HEK293 (cell line): Measurements from ENCODE around the gene EPB41L5.

Source experiments
- GLIS2 ChIP-seq: fragments of 450-650 bp; formaldehyde crosslinking; IDR thresholded peaks from 2 replicates; pipeline ENCODE4 v1.5.1; 2016; ENCODE audit warnings: missing biosample characterization, missing genetic modification characterization
- KLF9 ChIP-seq: fragments of 450-650 bp; formaldehyde crosslinking; IDR thresholded peaks from 2 replicates; pipeline ENCODE4 v1.5.1; 2016; ENCODE audit warnings: missing biosample characterization, missing genetic modification characterization, low read depth
- OVOL3 ChIP-seq: fragments of 450-650 bp; formaldehyde crosslinking; IDR thresholded peaks from 2 replicates; pipeline ENCODE4 v1.5.1; 2016; ENCODE audit warnings: missing biosample characterization, missing genetic modification characterization
- PRDM1 ChIP-seq: fragments of 450-650 bp; formaldehyde crosslinking; IDR thresholded peaks from 2 replicates; pipeline ENCODE4; 2016; ENCODE audit warnings: missing biosample characterization, missing genetic modification characterization
- SP7 ChIP-seq: fragments of 450-650 bp; formaldehyde crosslinking; IDR thresholded peaks from 2 replicates; pipeline ENCODE4 v1.5.1; 2016; ENCODE audit warnings: missing biosample characterization, missing genetic modification characterization
- YY2 ChIP-seq: fragments of 450-650 bp; formaldehyde crosslinking; IDR thresholded peaks from 2 replicates; pipeline ENCODE4 v1.5.1; 2016; ENCODE audit warnings: missing biosample characterization, missing genetic modification characterization
- ZFHX2 ChIP-seq: fragments of 450-650 bp; formaldehyde crosslinking; conservative IDR thresholded peaks from 2 replicates; pipeline ENCODE4 v1.5.1; 2016; ENCODE audit warnings: missing biosample characterization, missing genetic modification characterization
- ZFP69B ChIP-seq: fragments of 450-650 bp; formaldehyde crosslinking; IDR thresholded peaks from 2 replicates; pipeline ENCODE4 v1.5.1; 2016; ENCODE audit warnings: missing biosample characterization, missing genetic modification characterization
- ZIC2 ChIP-seq: fragments of 450-650 bp; formaldehyde crosslinking; IDR thresholded peaks from 2 replicates; pipeline ENCODE4 v1.5.1; 2016; ENCODE audit warnings: missing biosample characterization, missing genetic modification characterization
- ZNF132 ChIP-seq: fragments of 450-650 bp; formaldehyde crosslinking; IDR thresholded peaks from 2 replicates; pipeline ENCODE4 v1.5.1; 2017; ENCODE audit warnings: missing biosample characterization, missing genetic modification characterization, borderline replicate concordance
- ZNF133 ChIP-seq: fragments of 450-650 bp; formaldehyde crosslinking; IDR thresholded peaks from 2 replicates; pipeline ENCODE4 v1.5.1; 2016; ENCODE audit warnings: missing biosample characterization, missing genetic modification characterization
- ZNF311 ChIP-seq: fragments of 450-650 bp; formaldehyde crosslinking; IDR thresholded peaks from 2 replicates; pipeline ENCODE4 v1.5.1; 2017; ENCODE audit warnings: missing biosample characterization, missing genetic modification characterization, borderline replicate concordance
- ZNF324 ChIP-seq: fragments of 450-650 bp; formaldehyde crosslinking; IDR thresholded peaks from 2 replicates; pipeline ENCODE4 v1.5.1; 2016; ENCODE audit warnings: missing biosample characterization, missing genetic modification characterization
- ZNF335 ChIP-seq: fragments of 450-650 bp; formaldehyde crosslinking; conservative IDR thresholded peaks from 2 replicates; pipeline ENCODE4 v1.5.1; 2016; ENCODE audit warnings: missing biosample characterization, missing genetic modification characterization
- ZNF473 ChIP-seq: fragments of 450-650 bp; formaldehyde crosslinking; IDR thresholded peaks from 2 replicates; pipeline ENCODE4 v1.5.1; 2017; ENCODE audit warnings: missing biosample characterization, missing genetic modification characterization
- ZNF48 ChIP-seq: fragments of 450-650 bp; formaldehyde crosslinking; IDR thresholded peaks from 2 replicates; pipeline ENCODE4 v1.5.1; 2016; ENCODE audit warnings: missing biosample characterization, missing genetic modification characterization
- ZNF561 ChIP-seq: fragments of 450-650 bp; IDR thresholded peaks from 2 replicates; pipeline ENCODE4 v1.5.1; 2018; ENCODE audit warnings: missing biosample characterization, missing genetic modification characterization, borderline replicate concordance
- ZNF610 ChIP-seq: fragments of 450-650 bp; formaldehyde crosslinking; IDR thresholded peaks from 2 replicates; pipeline ENCODE4 v1.5.1; 2016; ENCODE audit warnings: missing biosample characterization, missing genetic modification characterization, borderline replicate concordance
- ZNF621 ChIP-seq: fragments of 450-650 bp; formaldehyde crosslinking; IDR thresholded peaks from 2 replicates; pipeline ENCODE4 v1.5.1; 2017; ENCODE audit warnings: missing biosample characterization, missing genetic modification characterization
- ZNF623 ChIP-seq: fragments of 450-650 bp; formaldehyde crosslinking; IDR thresholded peaks from 2 replicates; pipeline ENCODE4 v1.5.1; 2016; ENCODE audit warnings: missing biosample characterization, missing genetic modification characterization
- ZNF664 ChIP-seq: fragments of 450-650 bp; formaldehyde crosslinking; IDR thresholded peaks from 2 replicates; pipeline ENCODE4 v1.5.1; 2016; ENCODE audit warnings: missing biosample characterization, missing genetic modification characterization
- ZNF76 ChIP-seq: fragments of 450-650 bp; formaldehyde crosslinking; IDR thresholded peaks from 2 replicates; pipeline ENCODE4; 2016; ENCODE audit warnings: low read depth, missing biosample characterization, missing genetic modification characterization, borderline replicate concordance
- ZNF792 ChIP-seq: fragments of 450-650 bp; formaldehyde crosslinking; IDR thresholded peaks from 2 replicates; pipeline ENCODE4 v1.5.1; 2016; ENCODE audit warnings: missing biosample characterization, missing genetic modification characterization
- ZSCAN16 ChIP-seq: fragments of 450-650 bp; formaldehyde crosslinking; IDR thresholded peaks from 2 replicates; pipeline ENCODE4 v1.5.1; 2016; ENCODE audit warnings: missing biosample characterization, missing genetic modification characterization
- TF ChIP-seq, protein P1 (sequence below): fragments of 450-650 bp; formaldehyde crosslinking; IDR thresholded peaks from 2 replicates; pipeline ENCODE4 v1.5.1; 2017; ENCODE audit warnings: missing biosample characterization, missing genetic modification characterization
- TF ChIP-seq, protein P2 (sequence below): fragments of 450-650 bp; formaldehyde crosslinking; IDR thresholded peaks from 2 replicates; pipeline ENCODE4 v1.5.1; 2017; ENCODE audit warnings: missing biosample characterization, missing genetic modification characterization
- TF ChIP-seq, protein P3 (sequence below): fragments of 450-650 bp; formaldehyde crosslinking; IDR thresholded peaks from 2 replicates; pipeline ENCODE4 v1.5.1; 2017; ENCODE audit warnings: missing biosample characterization, missing genetic modification characterization
- TF ChIP-seq, protein P4 (sequence below): fragments of 450-650 bp; formaldehyde crosslinking; IDR thresholded peaks from 2 replicates; pipeline ENCODE4 v1.5.1; 2016; ENCODE audit warnings: missing biosample characterization, missing genetic modification characterization
- TF ChIP-seq, protein P5 (sequence below): fragments of 450-650 bp; IDR thresholded peaks from 2 replicates; pipeline ENCODE4 v1.5.1; 2018; ENCODE audit warnings: missing biosample characterization, missing genetic modification characterization

The EPB41L5 gene

DNA sequence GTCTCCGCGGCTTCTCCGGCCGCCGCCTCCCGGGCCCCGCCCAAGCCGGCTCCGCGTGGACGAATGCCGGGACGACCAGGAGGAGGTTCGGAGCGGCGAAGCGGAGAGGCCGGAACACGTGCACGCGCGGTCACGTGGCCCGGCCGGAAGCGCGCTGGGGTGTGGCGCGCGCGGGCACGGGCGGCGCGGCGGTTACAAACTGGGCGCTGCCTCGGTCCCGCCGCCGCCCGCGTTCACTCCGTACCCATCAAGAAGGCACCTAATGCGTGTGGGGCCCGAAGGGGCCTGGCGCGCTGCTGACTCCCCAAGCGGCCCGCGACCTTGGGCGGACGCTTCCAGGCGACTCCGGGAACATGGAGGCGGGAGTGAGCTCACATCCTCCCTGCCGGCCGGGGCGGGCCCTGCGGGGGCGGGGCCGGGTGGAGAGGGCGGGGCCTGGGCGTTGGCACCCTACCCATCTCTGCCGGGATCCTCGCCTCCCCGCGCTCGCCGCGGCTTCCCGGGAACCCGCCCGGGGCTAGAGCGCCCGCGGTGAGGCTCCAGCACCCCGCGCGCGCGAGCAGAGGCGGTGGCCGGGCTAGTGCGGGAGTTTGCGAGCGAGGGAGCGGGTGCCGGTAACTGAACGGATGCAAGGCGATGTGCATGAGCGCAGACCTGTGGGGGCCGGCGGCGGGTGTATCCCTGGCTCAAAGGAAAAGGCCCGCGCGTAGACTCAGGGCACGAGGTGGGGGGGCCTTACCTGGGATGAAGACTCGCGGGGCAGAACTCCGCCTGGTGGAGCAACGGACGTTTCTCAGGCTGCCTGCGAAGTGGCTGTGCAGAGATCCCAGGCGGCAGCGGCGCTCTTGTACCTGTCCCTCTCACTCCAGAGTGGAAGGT is 210.4 kb downstream of the EPB41L5 start, which contains the start of gene TMEM185B (continued):
- TF ChIP-seq, protein P1, sequence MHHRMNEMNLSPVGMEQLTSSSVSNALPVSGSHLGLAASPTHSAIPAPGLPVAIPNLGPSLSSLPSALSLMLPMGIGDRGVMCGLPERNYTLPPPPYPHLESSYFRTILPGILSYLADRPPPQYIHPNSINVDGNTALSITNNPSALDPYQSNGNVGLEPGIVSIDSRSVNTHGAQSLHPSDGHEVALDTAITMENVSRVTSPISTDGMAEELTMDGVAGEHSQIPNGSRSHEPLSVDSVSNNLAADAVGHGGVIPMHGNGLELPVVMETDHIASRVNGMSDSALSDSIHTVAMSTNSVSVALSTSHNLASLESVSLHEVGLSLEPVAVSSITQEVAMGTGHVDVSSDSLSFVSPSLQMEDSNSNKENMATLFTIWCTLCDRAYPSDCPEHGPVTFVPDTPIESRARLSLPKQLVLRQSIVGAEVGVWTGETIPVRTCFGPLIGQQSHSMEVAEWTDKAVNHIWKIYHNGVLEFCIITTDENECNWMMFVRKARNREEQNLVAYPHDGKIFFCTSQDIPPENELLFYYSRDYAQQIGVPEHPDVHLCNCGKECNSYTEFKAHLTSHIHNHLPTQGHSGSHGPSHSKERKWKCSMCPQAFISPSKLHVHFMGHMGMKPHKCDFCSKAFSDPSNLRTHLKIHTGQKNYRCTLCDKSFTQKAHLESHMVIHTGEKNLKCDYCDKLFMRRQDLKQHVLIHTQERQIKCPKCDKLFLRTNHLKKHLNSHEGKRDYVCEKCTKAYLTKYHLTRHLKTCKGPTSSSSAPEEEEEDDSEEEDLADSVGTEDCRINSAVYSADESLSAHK (tag by site-specific recombination), result no peak
- TF ChIP-seq ZNF561 (tag by site-specific recombination) (peak; percentile 27; the same call in 1 of the 2 replicates), ZSCAN16 (no peak), ZIC2 (tag by site-specific recombination) (peak; percentile 76), ZNF48 (tag by site-specific recombination) (no peak), ZFP69B (tag by site-specific recombination) (0 out of 2 replicates have a peak, but pooled peaks have one; percentile 11), ZNF76 (tag by site-specific recombination) (no peak), ZNF473 (tag by site-specific recombination) (no peak), GLIS2 (tag by site-specific recombination) (peak; percentile 77), ZNF623 (no peak), ZNF621 (tag by site-specific recombination) (no peak), ZNF792 (no peak), ZNF664 (tag by site-specific recombination) (no peak), ZNF311 (tag by site-specific recombination) (no peak), ZNF132 (tag by site-specific recombination) (no peak), SP7 (tag by site-specific recombination) (peak; percentile 49; the same call in 1 of the 2 replicates), KLF9 (tag by site-specific recombination) (peak; percentile 85), ZNF335 (tag by site-specific recombination) (peak; percentile 59), YY2 (tag by site-specific recombination) (no peak), OVOL3 (tag by site-specific recombination) (no peak), PRDM1 (no peak), ZFHX2 (tag by site-specific recombination) (peak; percentile 68), ZNF133 (no peak), ZNF610 (no peak), ZNF324 (no peak)
- TF ChIP-seq, protein P2, sequence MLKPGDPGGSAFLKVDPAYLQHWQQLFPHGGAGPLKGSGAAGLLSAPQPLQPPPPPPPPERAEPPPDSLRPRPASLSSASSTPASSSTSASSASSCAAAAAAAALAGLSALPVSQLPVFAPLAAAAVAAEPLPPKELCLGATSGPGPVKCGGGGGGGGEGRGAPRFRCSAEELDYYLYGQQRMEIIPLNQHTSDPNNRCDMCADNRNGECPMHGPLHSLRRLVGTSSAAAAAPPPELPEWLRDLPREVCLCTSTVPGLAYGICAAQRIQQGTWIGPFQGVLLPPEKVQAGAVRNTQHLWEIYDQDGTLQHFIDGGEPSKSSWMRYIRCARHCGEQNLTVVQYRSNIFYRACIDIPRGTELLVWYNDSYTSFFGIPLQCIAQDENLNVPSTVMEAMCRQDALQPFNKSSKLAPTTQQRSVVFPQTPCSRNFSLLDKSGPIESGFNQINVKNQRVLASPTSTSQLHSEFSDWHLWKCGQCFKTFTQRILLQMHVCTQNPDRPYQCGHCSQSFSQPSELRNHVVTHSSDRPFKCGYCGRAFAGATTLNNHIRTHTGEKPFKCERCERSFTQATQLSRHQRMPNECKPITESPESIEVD (tag by site-specific recombination), result no peak
- TF ChIP-seq, protein P3, sequence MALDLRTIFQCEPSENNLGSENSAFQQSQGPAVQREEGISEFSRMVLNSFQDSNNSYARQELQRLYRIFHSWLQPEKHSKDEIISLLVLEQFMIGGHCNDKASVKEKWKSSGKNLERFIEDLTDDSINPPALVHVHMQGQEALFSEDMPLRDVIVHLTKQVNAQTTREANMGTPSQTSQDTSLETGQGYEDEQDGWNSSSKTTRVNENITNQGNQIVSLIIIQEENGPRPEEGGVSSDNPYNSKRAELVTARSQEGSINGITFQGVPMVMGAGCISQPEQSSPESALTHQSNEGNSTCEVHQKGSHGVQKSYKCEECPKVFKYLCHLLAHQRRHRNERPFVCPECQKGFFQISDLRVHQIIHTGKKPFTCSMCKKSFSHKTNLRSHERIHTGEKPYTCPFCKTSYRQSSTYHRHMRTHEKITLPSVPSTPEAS (tag by site-specific recombination), result no peak
- TF ChIP-seq, protein P4, sequence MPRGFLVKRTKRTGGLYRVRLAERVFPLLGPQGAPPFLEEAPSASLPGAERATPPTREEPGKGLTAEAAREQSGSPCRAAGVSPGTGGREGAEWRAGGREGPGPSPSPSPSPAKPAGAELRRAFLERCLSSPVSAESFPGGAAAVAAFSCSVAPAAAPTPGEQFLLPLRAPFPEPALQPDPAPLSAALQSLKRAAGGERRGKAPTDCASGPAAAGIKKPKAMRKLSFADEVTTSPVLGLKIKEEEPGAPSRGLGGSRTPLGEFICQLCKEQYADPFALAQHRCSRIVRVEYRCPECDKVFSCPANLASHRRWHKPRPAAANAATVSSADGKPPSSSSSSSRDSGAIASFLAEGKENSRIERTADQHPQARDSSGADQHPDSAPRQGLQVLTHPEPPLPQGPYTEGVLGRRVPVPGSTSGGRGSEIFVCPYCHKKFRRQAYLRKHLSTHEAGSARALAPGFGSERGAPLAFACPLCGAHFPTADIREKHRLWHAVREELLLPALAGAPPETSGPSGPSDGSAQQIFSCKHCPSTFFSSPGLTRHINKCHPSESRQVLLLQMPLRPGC, result no peak
- TF ChIP-seq, protein P5, sequence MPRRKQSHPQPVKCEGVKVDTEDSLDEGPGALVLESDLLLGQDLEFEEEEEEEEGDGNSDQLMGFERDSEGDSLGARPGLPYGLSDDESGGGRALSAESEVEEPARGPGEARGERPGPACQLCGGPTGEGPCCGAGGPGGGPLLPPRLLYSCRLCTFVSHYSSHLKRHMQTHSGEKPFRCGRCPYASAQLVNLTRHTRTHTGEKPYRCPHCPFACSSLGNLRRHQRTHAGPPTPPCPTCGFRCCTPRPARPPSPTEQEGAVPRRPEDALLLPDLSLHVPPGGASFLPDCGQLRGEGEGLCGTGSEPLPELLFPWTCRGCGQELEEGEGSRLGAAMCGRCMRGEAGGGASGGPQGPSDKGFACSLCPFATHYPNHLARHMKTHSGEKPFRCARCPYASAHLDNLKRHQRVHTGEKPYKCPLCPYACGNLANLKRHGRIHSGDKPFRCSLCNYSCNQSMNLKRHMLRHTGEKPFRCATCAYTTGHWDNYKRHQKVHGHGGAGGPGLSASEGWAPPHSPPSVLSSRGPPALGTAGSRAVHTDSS, result no peak
